HG02885 (cell line): ENCODE results near the gene TNFAIP1.
A peak's percentile ranks its signal among the peaks of the same experiment; 100 is the strongest.

Source experiments
- ATAC-seq: cut with Tn5 transposase; IDR thresholded peaks from one replicate; pipeline ENCODE4 v1.9.1; 2021; ENCODE audit warnings: mild to moderate bottlenecking; ENCODE audit not compliant: unreplicated experiment, poor library complexity

Gene TNFAIP1

DNA sequence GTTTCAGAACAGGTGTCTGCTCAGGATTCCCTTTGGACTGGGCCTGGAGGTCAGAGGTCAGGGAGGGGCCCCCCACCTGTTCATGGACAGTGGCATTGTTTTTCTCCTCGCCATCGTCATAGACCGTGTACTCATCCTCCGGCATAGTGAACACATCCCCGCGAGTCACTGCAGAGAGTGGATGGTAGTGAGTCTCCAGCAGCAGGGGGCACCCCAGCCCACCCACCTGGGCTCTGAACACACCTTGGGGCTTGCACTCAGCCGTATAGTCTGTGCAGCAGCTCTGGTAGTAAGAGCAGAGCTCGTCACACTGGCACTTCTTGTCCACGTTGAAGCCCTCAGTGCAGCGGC, 34.1 kb downstream of the TNFAIP1 start:
- ATAC-seq, result no peak

DNA sequence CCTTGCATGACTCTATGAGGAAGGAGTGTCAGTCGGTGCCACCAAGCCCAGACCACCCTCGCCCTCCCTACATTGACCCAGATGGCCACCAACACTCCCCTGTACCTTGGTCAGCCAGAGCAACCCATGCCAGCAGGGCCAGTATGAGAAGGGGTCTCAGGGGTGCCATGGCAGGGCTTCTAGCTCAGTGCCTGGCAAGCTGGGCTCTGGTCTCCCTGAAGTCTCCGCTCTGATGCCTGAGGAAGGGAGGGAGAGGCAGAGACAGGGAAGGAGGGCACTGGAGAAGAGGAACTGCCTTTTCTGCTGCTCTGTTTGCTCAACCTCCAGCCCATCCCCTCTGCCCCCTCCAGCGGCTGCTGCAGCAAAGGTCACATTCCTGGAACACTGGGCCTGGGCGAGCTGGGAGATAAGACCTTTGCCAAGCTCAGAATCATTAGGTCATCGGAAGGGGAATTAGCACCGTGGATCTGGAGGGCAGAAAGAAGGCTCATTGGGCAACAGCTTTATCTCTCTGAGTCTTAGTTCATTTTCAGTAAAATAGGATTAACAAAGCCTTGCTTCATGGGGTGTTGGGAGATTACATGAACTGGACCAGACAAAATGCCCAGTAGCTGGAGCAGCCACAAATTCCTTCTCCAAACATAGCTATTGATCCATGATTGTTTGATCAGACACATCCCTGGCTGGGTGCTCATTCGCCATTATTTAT, 34.6 kb downstream of the TNFAIP1 start, which contains the start of gene VTN:
TSS of gene VTN (minus strand) at position 273 of the 709 bp plus-strand sequence. CDS start at position 169, 104 bp downstream.
- no peak for ATAC-seq

DNA sequence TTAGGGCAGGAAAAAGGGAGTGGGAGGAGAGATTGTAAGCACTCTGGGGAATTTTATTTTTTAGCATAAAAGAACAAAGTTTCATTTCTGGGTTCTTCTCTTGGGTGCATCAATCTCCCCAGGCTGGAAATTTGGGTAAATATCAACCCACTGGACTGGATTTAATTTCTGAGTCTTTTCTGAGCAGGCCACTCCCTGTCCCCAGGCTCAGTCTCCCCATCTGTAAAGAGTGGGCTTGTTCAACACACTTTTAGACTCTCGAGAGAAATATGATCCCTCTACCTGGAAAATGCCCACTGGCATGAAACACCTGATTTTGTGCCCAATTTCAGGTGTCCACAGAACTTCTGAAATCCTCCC, 35.2 kb downstream of the TNFAIP1 start:
- ATAC-seq, result no peak

DNA sequence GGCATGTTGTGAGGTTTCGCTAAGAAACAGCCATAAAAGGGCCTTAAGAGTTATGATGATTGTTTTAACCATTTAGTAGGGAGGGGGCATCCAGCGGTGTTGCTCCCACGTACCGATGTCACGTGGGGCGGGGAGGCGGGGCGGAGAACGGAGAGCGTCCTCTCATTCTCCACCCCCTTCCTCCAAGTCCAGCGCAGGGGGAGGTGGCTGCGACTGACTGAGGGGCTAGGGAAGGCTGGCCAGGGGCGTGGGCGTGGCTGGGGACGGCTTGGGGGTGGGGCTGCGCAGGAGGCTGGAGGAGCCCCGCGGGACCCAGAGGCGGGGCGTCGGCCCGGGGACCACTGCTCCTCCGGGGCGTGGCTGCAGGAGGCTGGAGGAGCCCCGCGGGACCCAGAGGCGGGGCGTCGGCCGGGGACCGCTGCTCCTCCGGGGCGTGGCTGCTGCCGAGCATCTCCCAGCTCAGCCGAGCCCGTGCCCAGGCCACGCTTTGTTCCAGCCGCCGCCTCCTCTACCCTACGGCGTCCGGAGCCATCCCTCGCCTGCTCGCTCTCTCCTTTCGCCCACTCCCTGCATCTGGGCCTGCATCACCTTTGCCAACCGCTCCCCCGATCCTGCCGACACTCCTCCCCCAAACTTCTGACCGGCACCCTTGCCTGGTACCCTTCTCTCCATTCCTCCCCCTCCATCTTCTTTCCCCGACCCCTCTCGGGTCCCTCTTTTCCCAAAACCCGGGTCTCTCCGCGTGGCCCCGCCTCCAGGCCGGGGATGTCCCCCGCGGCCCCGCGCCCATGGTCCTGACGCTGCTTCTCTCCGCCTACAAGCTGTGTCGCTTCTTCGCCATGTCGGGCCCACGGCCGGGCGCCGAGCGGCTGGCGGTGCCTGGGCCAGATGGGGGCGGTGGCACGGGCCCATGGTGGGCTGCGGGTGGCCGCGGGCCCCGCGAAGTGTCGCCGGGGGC, 36.0 kb downstream of the TNFAIP1 start, which contains the start of gene SARM1:
TSS of gene SARM1 (plus strand) at position 450 of the 958 bp plus-strand sequence. CDS start at position 789, 339 bp downstream.
- peak; percentile 86 for ATAC-seq

DNA sequence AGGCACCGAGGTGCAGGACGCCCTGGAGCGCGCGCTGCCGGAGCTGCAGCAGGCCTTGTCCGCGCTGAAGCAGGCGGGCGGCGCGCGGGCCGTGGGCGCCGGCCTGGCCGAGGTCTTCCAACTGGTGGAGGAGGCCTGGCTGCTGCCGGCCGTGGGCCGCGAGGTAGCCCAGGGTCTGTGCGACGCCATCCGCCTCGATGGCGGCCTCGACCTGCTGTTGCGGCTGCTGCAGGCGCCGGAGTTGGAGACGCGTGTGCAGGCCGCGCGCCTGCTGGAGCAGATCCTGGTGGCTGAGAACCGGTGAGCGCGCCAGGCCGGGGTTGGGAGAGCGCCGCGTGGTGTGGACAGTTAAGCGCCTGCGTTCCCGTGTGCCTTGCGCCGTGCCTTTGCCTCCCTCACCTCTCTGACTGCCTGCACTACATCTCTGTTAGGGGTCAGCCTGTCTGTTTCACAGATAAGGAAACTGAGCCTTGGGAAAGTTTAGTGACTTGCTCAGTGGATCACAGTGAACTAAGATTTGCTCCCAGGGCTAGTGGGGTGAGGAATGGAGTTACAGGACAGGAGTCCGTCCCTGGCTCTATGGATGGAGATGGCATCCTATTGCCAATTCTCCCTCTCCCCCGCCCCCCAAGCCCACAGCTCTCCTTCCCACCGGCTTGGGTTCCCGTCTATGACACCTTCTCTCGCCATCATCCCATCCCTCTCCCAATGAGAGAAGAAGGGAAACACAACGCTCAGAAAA, 36.8 kb downstream of the TNFAIP1 start:
- ATAC-seq, result peak; percentile 15

DNA sequence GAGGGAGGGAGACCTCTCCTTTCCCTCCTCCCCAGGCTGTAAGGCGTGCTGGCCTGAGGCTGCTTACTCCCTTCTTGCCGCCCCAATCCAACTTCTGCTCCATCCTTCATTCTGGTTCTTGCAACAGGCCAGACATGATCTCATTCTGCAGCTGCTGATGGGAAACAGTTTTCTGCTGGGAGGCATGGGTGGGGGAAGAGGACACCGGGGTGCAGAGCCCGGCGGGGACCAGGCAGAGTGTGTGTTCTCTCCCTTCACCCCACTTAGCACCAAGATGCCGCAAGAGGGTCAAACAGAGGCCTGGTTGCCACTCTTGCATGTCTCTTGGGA, 37.3 kb downstream of the TNFAIP1 start:
- ATAC-seq, result no peak

DNA sequence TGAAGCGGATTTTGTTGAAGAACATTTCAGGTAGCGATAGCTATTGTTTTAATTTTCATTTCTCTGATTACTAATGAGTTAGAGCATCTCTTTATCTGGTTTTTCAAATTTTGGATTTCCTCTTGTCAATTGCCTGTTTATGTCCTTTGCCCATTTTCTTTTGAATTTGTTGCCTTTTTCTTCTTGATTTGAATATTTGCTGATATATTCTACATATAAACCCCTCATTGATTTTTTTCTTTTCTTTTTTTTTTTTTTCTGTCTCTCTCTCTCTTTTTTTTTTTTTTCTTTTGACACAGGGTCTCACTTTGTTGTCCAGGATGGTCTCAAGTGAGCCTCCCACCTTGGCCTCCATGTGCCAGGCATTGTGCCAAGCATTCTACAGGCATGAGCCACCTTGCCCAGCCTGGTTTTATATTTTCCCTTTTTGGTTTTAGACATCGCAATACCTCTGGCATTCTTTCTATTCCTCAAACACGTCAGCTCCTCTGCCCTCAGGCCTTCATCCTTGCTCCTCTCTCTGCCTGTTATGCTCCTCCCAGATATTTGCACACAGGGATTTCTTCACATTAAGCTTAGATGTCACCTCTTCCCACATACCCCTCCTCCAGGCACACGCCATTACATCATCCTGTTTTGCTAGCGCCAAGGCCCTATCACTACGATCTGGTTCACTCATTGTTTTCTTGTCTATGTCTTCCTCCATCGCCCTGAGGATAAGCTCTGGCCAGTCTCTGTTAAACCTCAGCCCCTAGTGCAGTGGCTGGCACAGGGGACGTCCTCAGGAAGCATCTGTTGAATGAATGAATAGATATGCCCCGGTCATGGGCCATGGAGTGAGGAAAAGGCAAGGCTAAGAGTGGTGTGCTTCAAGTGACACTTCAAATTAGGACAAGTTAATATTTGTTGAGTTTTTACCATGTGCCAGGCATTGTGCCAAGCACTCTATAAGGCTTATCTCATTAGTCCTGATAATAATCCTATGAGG, 44.5 kb downstream of the TNFAIP1 start:
- ATAC-seq, result no peak

DNA sequence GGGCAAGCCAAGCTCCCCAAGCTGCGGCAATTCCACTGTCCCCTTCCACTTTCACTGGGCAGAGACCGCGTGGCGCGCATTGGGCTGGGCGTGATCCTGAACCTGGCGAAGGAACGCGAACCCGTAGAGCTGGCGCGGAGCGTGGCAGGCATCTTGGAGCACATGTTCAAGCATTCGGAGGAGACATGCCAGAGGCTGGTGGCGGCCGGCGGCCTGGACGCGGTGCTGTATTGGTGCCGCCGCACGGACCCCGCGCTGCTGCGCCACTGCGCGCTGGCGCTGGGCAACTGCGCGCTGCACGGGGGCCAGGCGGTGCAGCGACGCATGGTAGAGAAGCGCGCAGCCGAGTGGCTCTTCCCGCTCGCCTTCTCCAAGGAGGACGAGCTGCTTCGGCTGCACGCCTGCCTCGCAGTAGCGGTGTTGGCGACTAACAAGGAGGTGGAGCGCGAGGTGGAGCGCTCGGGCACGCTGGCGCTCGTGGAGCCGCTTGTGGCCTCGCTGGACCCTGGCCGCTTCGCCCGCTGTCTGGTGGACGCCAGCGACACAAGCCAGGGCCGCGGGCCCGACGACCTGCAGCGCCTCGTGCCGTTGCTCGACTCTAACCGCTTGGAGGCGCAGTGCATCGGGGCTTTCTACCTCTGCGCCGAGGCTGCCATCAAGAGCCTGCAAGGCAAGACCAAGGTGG, 45.7 kb downstream of the TNFAIP1 start:
- ATAC-seq, result no peak

DNA sequence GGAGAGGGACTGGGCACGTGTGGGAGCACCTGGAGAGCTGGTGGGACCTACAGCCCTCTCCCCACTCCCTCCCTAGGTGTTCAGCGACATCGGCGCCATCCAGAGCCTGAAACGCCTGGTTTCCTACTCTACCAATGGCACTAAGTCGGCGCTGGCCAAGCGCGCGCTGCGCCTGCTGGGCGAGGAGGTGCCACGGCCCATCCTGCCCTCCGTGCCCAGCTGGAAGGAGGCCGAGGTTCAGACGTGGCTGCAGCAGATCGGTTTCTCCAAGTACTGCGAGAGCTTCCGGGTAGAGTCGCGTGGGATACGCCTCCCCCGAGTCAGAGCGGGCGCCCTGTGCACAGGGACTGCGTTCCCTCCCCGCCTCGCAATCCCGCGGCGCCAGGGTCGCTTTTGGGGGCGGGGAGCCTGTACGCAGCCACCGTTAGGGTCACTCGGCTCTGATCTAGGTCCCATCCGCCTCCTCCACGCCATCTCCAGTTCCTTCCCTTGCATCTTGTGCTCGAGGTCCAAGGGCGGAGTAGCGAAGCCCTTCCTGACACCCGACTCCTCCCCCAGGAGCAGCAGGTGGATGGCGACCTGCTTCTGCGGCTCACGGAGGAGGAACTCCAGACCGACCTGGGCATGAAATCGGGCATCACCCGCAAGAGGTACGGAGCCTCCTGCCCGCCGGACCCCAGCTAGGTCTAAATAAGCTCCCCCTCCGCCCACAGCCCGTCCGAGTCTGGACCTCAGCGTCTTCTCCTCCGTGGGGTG, 48.9 kb downstream of the TNFAIP1 start:
- no peak for ATAC-seq

DNA sequence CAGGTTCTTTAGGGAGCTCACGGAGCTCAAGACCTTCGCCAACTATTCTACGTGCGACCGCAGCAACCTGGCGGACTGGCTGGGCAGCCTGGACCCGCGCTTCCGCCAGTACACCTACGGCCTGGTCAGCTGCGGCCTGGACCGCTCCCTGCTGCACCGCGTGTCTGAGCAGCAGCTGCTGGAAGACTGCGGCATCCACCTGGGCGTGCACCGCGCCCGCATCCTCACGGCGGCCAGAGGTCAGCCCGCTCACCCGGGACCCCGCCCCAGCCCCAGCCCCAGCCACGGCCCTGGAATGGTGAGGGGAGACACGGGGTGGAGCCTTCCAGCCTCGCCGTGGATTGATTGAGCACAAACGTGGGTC, 49.5 kb downstream of the TNFAIP1 start:
- ATAC-seq, result no peak

DNA sequence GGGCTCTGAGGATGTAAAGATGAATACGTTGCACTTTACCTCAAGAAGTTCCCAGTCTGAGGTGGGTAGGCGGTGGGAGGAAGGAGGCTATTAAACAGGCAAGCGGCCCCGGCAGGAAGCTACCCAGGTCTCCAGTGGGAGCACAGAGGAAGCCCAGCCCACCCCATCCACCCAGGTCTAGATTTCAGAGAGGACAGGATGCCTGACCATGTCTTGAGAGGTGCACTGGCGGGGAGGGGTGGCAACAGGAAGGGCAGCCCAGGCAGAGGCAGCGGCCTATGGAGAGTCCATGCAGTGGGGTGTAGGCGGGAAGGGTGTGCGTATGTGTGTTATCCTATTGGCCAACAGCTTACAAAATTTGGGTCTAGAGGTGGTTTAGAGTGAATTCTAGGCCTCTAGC, 49.8 kb downstream of the TNFAIP1 start:
- ATAC-seq, result no peak

DNA sequence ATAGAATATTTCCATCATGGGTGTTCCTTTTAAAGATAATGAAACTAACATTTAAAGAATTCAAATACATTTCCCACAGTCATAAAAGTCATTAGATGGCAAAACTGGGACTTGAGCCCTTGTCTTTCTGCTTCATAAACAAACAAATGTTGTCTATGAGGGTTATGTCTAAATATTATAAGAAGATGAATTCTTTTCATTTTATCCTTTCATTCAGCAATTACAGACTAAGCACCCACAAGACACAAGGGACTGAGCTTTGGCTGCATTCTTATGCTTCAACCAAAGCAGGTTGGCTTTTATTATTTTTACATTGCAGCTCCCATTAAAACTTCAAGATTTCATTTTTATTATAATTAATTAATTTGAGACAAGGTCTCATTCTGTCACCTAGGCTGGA, 50.8 kb downstream of the TNFAIP1 start:
- ATAC-seq, result no peak

DNA sequence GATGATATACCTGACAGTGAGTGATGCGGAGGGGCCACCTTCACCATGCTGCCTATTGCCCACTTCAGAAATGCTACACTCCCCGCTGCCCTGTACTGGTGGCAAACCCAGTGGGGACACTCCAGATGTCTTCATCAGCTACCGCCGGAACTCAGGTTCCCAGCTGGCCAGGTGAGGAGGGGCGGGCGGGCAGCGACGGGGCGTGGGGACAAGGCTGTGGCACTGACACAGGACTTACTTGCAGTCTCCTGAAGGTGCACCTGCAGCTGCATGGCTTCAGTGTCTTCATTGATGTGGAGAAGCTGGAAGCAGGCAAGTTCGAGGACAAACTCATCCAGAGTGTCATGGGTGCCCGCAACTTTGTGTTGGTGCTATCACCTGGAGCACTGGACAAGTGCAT, 52.5 kb downstream of the TNFAIP1 start:
- no peak for ATAC-seq

DNA sequence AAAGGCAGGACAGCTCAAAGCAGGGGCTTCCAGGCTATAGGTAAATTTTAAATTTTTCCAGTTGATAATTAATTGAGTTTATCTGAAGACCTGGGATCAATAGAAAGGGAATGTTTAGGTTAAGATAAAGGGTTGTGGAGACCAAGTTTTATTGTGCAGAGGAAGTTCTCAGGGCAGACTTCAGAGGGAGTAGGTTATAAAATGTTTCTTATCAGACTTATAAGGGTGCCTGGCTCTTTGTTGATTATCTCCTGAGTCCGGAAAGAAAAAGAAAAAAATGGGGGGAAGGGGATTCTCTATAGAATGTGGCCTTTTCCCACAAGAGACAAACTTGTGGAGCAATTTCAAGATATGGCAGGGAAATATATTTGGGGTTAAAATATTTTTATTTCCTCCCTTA, 54.6 kb downstream of the TNFAIP1 start:
- ATAC-seq, result no peak

DNA sequence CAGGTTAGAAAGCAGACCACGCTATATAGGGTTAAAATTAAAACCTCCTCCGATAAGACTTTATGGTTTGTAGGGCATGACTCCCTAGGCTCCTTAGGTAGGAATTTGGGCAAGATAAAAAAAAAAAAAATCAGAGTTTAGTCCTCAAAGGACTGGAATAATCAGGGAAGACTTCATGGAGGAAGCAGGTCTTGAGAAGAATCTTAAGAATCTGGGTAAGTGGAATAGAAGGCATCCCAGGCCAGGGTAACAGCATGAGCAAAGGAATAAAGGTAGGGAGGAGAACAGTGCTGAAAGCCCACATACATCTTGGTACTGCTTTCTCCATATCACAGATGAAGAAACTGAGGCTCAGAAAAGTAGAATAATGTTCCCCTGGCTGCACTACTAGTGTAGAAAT, 55.0 kb downstream of the TNFAIP1 start:
- no peak for ATAC-seq

DNA sequence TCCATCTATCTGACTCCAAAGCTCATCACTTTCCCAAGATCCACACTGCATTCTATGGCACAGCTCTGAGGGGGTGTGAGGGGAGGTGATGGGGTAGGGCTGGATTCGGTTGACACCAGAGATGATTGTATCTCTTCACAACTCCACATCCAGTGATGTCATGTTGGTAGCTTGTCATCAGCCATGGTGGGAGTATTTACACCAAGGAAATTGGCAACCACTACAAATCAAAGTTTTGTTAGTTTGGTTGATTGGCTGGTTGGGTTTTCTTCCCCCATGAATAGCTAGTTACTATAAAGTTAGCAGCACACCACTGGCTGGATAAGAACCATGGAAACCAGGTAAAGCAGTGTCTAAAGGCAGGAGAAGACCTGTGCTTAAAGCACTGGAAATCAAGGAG, 55.4 kb downstream of the TNFAIP1 start:
- ATAC-seq, result no peak

DNA sequence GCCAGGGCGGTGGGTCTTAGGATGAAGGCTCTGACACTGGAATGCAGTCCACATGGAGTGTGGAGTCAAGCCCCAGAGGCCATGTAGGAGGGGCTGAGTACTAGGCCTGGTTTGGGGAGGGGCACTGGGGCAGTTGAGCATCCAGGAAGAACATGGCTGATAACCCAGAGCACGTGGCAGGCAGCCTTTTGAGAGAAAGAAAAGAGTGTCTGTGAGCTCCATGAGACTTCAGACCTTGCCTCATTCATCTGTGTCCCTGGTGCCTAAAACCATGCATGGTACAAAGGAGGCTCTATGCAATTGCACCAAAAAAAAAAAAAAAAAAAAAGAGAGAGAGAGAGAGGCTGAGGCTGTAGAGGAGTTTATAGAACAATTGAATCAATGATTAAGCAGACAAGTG, 55.8 kb downstream of the TNFAIP1 start:
- no peak for ATAC-seq

DNA sequence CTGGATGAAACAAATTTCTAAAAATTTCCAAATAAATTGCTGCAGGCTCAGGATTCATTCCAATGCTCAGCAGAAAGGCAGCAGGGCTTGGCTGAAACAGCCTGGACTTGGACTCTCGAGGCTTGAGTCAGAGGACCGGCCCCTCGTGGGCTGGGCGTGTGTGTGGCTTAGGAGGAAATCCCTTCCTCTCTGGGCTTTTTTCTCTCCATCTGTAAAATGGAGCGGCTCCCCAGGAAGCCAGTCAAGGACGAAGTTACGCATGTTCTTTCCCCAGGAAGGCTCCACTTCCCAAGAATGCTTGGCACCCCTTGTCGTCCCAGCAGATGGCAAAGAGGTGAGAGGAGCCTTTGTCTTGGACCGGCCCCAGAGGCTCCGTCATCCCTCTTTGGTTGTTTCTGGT, 56.9 kb downstream of the TNFAIP1 start:
- ATAC-seq, result no peak
